Measurements from ENCODE around the gene PALMD. TPM values are rescaled to one million over a fixed set of nuclear protein-coding genes. Genes with fewer than 3 reads are reported as not detected.

Gene PALMD
- total and polyA plus RNA-seq, 2 of the 8 experiments (the other 6 are each of a cell fraction or from before 2014, with no cell fraction given), result not detected

DNA sequence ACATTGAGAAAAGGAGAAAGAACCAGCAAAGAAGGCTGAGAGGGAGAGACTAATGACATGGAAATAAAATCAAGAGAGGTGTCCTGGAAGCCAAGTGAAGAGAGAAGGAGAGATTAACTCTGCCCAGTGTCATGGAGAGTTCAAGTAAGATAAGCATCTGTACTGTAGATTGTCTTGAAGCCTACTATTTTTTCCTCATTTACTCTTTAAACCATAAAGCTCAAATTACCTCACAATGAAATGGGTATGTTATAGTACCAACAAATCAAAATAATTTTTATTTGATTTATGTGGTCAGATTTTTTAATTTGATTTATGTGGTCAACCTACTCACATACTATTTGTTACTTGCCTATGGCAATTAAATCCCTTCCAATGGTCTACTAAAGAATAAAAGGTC lies 5.2 kb upstream of the PALMD start (continued):
- TF ChIP-seq JUN (IDR thresholded peaks at IDR 0.05; ENCODE audit: low read depth, low read length), result no peak

DNA sequence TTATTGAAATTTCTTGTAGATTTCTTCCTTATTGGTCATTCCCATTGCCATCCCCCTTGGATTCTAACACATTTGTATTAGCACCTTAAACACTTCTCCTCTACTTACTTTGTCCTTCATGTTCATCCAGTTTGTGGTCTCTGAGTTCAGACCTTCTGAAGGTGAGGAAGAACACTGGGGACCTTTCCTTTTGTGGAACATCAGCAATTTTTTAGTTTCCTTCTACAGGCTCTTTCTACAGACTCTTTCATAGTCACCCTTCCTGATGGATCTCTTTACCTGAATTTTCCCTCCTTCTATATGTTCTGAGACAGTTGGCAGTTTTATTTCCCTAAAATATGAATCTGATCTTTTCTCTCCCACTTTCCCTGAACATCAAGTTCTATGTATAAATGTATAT lies 4.4 kb upstream of the PALMD start:
- no peak for FAIRE-seq
- H3K79me1 ChIP-seq (ENCODE audit: low read depth, low read length), result no peaks in the 10 kb centered on the region
- no peak overlapping the region for H4K8ac ChIP-seq (ENCODE audit: extremely low read depth, insufficient read depth, low read length)
- no peaks in the 10 kb centered on the region for H3K79me2 ChIP-seq (ENCODE audit: control insufficient read depth in 1 of 2, insufficient read depth in 2 of 2, low read length in 2 of 2)
- DNase-seq (ENCODE audit: low read depth in 1 of 2, low spot score in 2 of 2), result no peak
- no peak overlapping the region for H3K4ac ChIP-seq (replicated peaks; ENCODE audit: insufficient read length, low read depth, low read length)
- H3K56ac ChIP-seq (replicated peaks; ENCODE audit: insufficient read length, low read depth, low read length), result no peak overlapping the region
- no peak overlapping the region for H3K9ac ChIP-seq (replicated peaks in 1 of 4; ENCODE audit: extremely low read depth in 1 of 4, low read depth in 3 of 4, low read length in 3 of 4)
- no peak overlapping the region for H2BK120ac ChIP-seq (replicated peaks; ENCODE audit: low read depth, low read length)
- no peak overlapping the region for H3K4me3 ChIP-seq (ENCODE audit: extremely low read depth in 1 of 4, insufficient read depth in 2 of 4, low read depth in 3 of 4, low read length in 4 of 4)
- no peaks in the 10 kb centered on the region for H3K36me3 ChIP-seq (ENCODE audit: control insufficient read depth in 2 of 4, insufficient read depth in 4 of 4, low read length in 3 of 4)
- no peak overlapping the region for H2BK15ac ChIP-seq (ENCODE audit: low read length)
- no peaks in the 10 kb centered on the region for H3K27me3 ChIP-seq (replicated peaks in 1 of 4; ENCODE audit: control insufficient read depth in 3 of 4, extremely low read depth in 1 of 4, insufficient read depth in 3 of 4, low read length in 3 of 4)
- no peak overlapping the region for H3K27ac ChIP-seq (ENCODE audit: low read depth, low read length)
- H2BK12ac ChIP-seq (ENCODE audit: low read depth, low read length), result no peak overlapping the region
- no peak overlapping the region for H3K18ac ChIP-seq (ENCODE audit: extremely low read depth, low read length)
- H4K91ac ChIP-seq (replicated peaks; ENCODE audit: insufficient read length, low read length), result no peak overlapping the region
- no peak overlapping the region for H3K14ac ChIP-seq (ENCODE audit: insufficient read length)
- no peak overlapping the region for H2BK20ac ChIP-seq (ENCODE audit: low read length)
- TF ChIP-seq FOSL1 (IDR thresholded peaks at IDR 0.05; ENCODE audit: insufficient read depth, low read depth, low read length) (no peak), NANOG (IDR thresholded peaks at IDR 0.05; ENCODE audit: insufficient read depth, low read depth, low read length, poor library complexity, severe bottlenecking) (no peak), BRCA1 (IDR thresholded peaks at IDR 0.05; ENCODE audit: low read depth, low read length) (no peak)
- POLR2A ChIA-PET (ENCODE audit: partially characterized antibody), result no interaction called here
- CTCF ChIA-PET (ENCODE audit: partially characterized antibody), result no interaction called here
- no peaks in the 10 kb centered on the region for H4K20me1 ChIP-seq (replicated peaks in 1 of 2; ENCODE audit: control insufficient read depth in 1 of 2, insufficient read depth in 2 of 2, low read length in 2 of 2)
- H2AK5ac ChIP-seq (ENCODE audit: low read depth, low read length), result no peak overlapping the region
- H3K4me2 ChIP-seq (ENCODE audit: insufficient read depth in 1 of 2, low read depth in 2 of 2, low read length in 2 of 2), result no peak overlapping the region
- no peaks in the 10 kb centered on the region for H3K23me2 ChIP-seq (ENCODE audit: low read depth, low read length)
- no peak overlapping the region for H3K23ac ChIP-seq (ENCODE audit: insufficient read length)
- H3K9me3 ChIP-seq (ENCODE audit: insufficient read depth in 2 of 2, low read depth in 1 of 2, low read length in 1 of 2), result no peaks in the 10 kb centered on the region
- peaks cover 5 to 12% (median 10%) of the 10 kb centered on the region in 4 experiments; a peak in 6 of 7 replicates for H3K4me1 ChIP-seq (replicated peaks in 1 of 4; ENCODE audit: control insufficient read depth in 3 of 4, insufficient read depth in 4 of 4, low read length in 3 of 4)
- no peak overlapping the region for H4K5ac ChIP-seq (ENCODE audit: insufficient read length, low read depth, low read length)
- no peak overlapping the region for H2AFZ ChIP-seq (ENCODE audit: low read length)
- no peak overlapping the region for H2BK5ac ChIP-seq (ENCODE audit: low read depth, low read length)
